Memory B cell (primary cell): ENCODE results near the gene SLX9.
"Not testable (repeated sequence)": the region's sequence is repeated elsewhere in the genome, so short reads cannot be mapped to it uniquely, and the experiment has no call there.

Source experiments
- ATAC-seq: fragments of 150-1000 bp; cut with Tn5 transposase; 2 replicates; pipeline ENCODE4 v1.10.0; 2021; ENCODE audit warnings: low read depth, mild to moderate bottlenecking, moderate library complexity
- DNase-seq, 2 donors: peaks; one replicate each; pipeline ENCODE4 v3.0.0; 2022; ENCODE audit warnings: low spot score in 2 of 2
- H3K27ac Mint-ChIP-seq: one replicate; pipeline ENCODE4 v1.8.0; 2022; ENCODE audit warnings: mild to moderate bottlenecking, moderate library complexity, mixed read lengths
- H3K27me3 Mint-ChIP-seq: one replicate; pipeline ENCODE4 v1.8.0; 2022; ENCODE audit warnings: mixed read lengths
- H3K36me3 Mint-ChIP-seq: one replicate; pipeline ENCODE4 v1.8.0; 2022; ENCODE audit warnings: mild to moderate bottlenecking, mixed read lengths
- H3K4me1 Mint-ChIP-seq: one replicate; pipeline ENCODE4 v1.8.0; 2022; ENCODE audit warnings: mixed read lengths
- H3K4me3 Mint-ChIP-seq: one replicate; pipeline ENCODE4 v1.8.0; 2022; ENCODE audit warnings: mild to moderate bottlenecking, moderate library complexity, mixed read lengths
- H3K9me3 Mint-ChIP-seq: one replicate; pipeline ENCODE4 v1.8.0; 2022; ENCODE audit warnings: mixed read lengths

SLX9 gene

DNA sequence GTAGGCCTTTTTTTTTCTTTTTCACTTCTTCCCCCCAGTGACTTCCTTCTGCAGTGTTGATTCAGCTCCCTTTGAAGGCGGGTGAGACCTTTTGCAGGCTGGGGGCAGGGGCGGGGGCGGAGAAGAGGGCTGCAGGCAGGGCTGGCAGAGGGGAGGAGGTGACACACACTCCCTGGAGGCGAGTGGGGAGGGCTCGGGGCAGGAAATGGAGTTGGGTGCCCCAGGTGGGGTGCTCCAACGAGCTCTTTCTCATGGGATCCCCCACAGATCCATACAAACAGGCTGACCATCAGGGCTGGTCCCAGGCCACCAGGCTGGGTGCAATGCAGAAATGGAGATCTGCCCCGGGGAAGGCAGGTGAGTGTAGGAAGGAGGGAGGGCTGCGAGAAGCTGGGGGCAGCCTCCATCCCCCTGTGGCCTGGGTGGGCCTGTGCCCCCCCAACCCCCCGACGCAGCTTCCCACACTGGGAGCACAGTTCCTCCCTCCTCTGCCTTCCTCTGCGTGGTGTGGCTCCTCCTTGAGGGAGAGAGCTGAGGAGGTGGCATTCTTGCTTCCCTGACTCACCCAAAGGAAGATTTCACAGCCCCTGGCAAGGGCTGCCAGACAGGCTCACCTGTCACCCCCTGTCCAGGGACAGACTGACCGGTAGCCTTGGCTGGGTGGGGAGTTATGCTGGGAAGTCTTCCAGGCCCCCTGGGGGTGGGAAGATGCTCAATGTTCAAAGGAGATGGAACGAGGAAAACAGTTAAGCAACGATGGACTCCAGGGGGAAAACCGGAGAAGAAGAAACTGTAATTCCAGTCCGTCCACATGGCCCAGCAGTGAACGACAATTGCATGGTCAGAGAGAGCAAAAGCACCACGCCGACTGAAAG lies 12.0 kb upstream of the SLX9 start:
- Mint-ChIP-seq H3K4me1 (peaks cover 72% of the 10 kb centered on the region), H3K27me3 (no peaks in the 10 kb centered on the region), H3K9me3 (peaks cover 3% of the 10 kb centered on the region), H3K36me3 (no peaks in the 10 kb centered on the region), H3K4me3 (peak overlapping the region; percentile 86), H3K27ac (peak overlapping the region; percentile 86)
- DNase-seq, result no peak
- ATAC-seq, result peak; percentile 34

DNA sequence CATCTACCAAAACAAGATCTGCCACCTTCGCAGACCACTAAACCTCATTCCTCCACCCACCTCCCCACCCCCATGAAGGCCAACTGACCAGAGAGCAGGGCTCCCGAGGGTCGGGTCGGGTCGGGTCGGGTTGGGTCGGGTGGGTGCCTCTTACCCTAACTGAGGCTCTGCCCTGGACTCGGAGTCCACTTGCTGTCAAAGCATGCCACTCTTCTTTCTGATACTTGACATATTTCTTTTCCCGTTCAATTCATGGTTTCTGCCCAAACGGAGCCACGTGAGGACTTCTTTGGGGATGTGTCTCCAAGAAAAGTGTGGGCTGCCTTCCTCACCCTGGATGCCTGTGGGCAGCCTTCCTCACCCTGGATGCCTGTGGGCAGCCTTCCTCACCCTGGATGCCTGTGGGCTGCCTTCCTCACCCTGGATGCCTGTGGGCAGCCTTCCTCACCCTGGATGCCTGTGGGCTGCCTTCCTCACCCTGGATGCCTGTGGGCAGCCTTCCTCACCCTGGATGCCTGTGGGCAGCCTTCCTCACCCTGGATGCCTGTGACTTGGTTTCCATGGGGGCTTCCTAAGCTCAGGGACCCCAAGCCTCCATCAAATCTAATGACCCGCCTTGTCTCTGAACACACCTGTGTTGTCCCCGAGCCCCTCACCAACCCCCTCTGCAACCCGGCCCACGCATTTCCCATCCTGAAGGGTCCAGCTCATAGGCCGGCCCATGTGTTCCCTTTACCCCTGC lies 11.2 kb upstream of the SLX9 start:
- not testable (repeated sequence) for DNase-seq, ATAC-seq, H3K9me3 Mint-ChIP-seq, H3K27me3 Mint-ChIP-seq, H3K36me3 Mint-ChIP-seq
- peak overlapping the region; percentile 85 for H3K27ac Mint-ChIP-seq
- H3K4me1 Mint-ChIP-seq, result peaks cover 70% of the 10 kb centered on the region
- H3K4me3 Mint-ChIP-seq, result peak overlapping the region; percentile 86

- no peaks in the 10 kb centered on the region for H3K36me3 Mint-ChIP-seq
- H3K27me3 Mint-ChIP-seq, result no peaks in the 10 kb centered on the region
- peak overlapping the region; percentile 69 for H3K4me3 Mint-ChIP-seq
- peaks cover 63% of the 10 kb centered on the region for H3K4me1 Mint-ChIP-seq
- H3K9me3 Mint-ChIP-seq, result peaks cover 3% of the 10 kb centered on the region
- ATAC-seq (no peak), DNase-seq (no peak)
- peak overlapping the region; percentile 85 for H3K27ac Mint-ChIP-seq
These were observed 10.5 kb upstream of the SLX9 start for GRCh38 chr21:44929242-44929798.

GRCh38 chr21:44929799-44930542 lies 9.9 kb upstream of the SLX9 start:
- DNase-seq (no peak), ATAC-seq (no peak)
- H3K4me3 Mint-ChIP-seq, result peak overlapping the region; percentile 87
- H3K27ac Mint-ChIP-seq, result peak overlapping the region; percentile 85
- H3K36me3 Mint-ChIP-seq, result no peaks in the 10 kb centered on the region
- H3K4me1 Mint-ChIP-seq, result peaks cover 57% of the 10 kb centered on the region
- no peaks in the 10 kb centered on the region for H3K27me3 Mint-ChIP-seq
- peaks cover 3% of the 10 kb centered on the region for H3K9me3 Mint-ChIP-seq

DNA sequence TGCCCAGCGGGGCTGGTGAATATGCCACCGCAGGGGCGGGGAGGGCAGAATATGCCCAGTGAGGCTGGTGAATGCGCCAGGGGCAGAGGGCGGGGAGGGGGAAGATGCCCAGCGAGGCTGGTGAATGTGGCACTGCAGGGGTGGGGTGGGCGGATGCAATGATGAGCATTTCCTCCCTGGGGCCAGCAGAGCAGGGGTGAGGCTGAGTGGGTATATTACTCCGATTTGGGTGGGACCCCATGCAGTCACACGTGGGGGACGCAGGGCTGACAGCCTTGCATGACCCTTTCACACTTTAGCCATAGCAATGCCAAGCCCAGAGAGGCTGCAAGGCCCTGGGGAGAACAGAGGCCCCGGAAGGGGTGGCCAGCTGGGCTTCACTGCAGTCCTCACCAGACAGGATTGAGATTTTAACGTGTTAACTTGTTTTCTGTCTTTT lies 9.3 kb upstream of the SLX9 start:
- Mint-ChIP-seq H3K4me1 (peaks cover 53% of the 10 kb centered on the region), H3K4me3 (peak overlapping the region; percentile 87), H3K27me3 (no peaks in the 10 kb centered on the region), H3K36me3 (no peaks in the 10 kb centered on the region), H3K27ac (peak overlapping the region; percentile 85), H3K9me3 (peaks cover 3% of the 10 kb centered on the region)
- ATAC-seq (peak; percentile 33), DNase-seq (peak; percentile 49 to 55)

GRCh38 chr21:44931137-44931500 lies 8.7 kb upstream of the SLX9 start:
- Mint-ChIP-seq H3K27ac (peak overlapping the region; percentile 85), H3K4me1 (peaks cover 51% of the 10 kb centered on the region), H3K9me3 (peaks cover 3% of the 10 kb centered on the region), H3K4me3 (peak overlapping the region; percentile 87), H3K27me3 (no peaks in the 10 kb centered on the region), H3K36me3 (no peaks in the 10 kb centered on the region)
- ATAC-seq, result peak; percentile 62
- peak; percentile 52 to 70 for DNase-seq

GRCh38 chr21:44931501-44932407 lies 8.1 kb upstream of the SLX9 start:
- H3K27ac Mint-ChIP-seq, result peak overlapping the region; percentile 85
- peak overlapping the region; percentile 87 for H3K4me3 Mint-ChIP-seq
- no peaks in the 10 kb centered on the region for H3K27me3 Mint-ChIP-seq
- no peak for ATAC-seq
- peaks cover 3% of the 10 kb centered on the region for H3K9me3 Mint-ChIP-seq
- H3K4me1 Mint-ChIP-seq, result peaks cover 45% of the 10 kb centered on the region
- H3K36me3 Mint-ChIP-seq, result no peaks in the 10 kb centered on the region
- no peak for DNase-seq

GRCh38 chr21:44932408-44933181 lies 7.2 kb upstream of the SLX9 start:
- Mint-ChIP-seq H3K27ac (no peak overlapping the region), H3K27me3 (no peaks in the 10 kb centered on the region), H3K4me1 (peaks cover 37% of the 10 kb centered on the region), H3K36me3 (no peaks in the 10 kb centered on the region), H3K4me3 (peak overlapping the region; percentile 87), H3K9me3 (peaks cover 3% of the 10 kb centered on the region)
- ATAC-seq, result peak; percentile 56
- peak; percentile 74 to 84 for DNase-seq

DNA sequence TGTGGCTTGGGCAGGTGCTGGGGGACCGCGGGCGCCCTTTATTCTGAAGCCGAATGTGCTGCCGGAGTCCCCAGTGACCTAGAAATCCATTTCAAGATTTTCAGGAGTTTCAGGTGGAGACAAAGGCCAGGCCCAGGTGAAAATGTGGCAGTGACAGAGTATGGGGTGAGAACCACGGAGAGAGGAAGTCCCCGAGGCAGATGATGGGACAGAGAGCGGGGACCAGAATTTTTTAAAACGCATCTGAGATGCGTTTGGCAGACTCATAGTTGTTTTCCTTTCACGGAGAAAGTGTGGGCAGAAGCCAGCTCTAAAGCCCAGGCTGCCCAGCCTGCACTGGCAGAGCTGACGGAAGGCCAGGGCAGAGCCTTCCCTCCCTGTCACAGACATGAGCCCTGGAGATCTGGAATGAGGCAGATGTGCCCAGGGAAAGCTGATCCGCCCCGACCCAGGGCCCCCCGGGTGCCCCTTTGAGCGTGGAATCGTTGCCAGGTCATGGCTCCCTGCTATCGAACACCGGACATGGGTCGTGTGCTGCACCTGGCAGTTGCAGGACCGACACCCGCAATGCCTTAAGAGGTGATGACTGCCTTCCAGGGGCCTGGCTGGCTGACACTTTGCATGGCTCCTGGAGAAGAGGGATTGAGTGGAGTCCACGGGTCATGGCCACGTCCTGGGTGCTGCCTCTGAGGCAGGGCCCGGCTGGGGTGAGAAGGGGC lies 6.5 kb upstream of the SLX9 start:
- H3K27ac Mint-ChIP-seq, result no peak overlapping the region

DNA sequence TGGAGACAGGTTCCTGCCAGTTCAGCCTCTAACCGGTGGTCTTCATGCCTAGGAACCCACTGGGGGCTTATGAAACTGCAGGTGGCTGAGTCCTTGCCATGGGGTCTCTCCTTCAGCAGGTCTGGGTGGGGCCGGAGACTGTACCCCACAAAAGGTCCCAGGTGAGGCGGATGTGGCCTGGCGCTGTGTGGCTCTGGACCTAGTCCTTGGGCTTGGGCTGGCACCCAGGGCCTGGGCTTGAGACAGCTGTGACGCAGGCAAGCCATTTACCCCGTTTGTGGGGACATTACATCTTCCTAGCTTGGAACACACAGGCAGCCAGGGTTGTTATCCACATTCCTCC lies 5.9 kb upstream of the SLX9 start:
- Mint-ChIP-seq H3K9me3 (peaks cover 3% of the 10 kb centered on the region), H3K4me3 (no peak overlapping the region), H3K27ac (no peak overlapping the region), H3K27me3 (no peaks in the 10 kb centered on the region), H3K36me3 (no peaks in the 10 kb centered on the region), H3K4me1 (peaks cover 29% of the 10 kb centered on the region)
- ATAC-seq (no peak), DNase-seq (no peak)

More for the DNA sequence above, 6.5 kb upstream of the SLX9 start:
- peaks cover 3% of the 10 kb centered on the region for H3K9me3 Mint-ChIP-seq
- H3K27me3 Mint-ChIP-seq, result no peaks in the 10 kb centered on the region
- no peak for DNase-seq
- H3K4me3 Mint-ChIP-seq, result peak overlapping the region; percentile 40
- no peak for ATAC-seq
- H3K36me3 Mint-ChIP-seq, result no peaks in the 10 kb centered on the region
- peaks cover 32% of the 10 kb centered on the region for H3K4me1 Mint-ChIP-seq

GRCh38 chr21:44934276-44934675 lies 5.6 kb upstream of the SLX9 start:
- peaks cover 30% of the 10 kb centered on the region for H3K4me1 Mint-ChIP-seq
- H3K9me3 Mint-ChIP-seq, result peaks cover 3% of the 10 kb centered on the region
- H3K4me3 Mint-ChIP-seq, result no peak overlapping the region
- H3K27ac Mint-ChIP-seq, result no peak overlapping the region
- no peaks in the 10 kb centered on the region for H3K36me3 Mint-ChIP-seq
- no peaks in the 10 kb centered on the region for H3K27me3 Mint-ChIP-seq
- DNase-seq (no peak), ATAC-seq (no peak)
